GM21390 (cell line): ENCODE data around the gene CSNK2A1.
"Not testable (repeated sequence)": the region's sequence is repeated elsewhere in the genome, so short reads cannot be mapped to it uniquely, and the experiment has no call there.

Source experiments
- ATAC-seq: cut with Tn5 transposase; IDR thresholded peaks from one replicate; pipeline ENCODE4 v1.9.1; 2021; ENCODE audit not compliant: unreplicated experiment

CSNK2A1 gene

DNA sequence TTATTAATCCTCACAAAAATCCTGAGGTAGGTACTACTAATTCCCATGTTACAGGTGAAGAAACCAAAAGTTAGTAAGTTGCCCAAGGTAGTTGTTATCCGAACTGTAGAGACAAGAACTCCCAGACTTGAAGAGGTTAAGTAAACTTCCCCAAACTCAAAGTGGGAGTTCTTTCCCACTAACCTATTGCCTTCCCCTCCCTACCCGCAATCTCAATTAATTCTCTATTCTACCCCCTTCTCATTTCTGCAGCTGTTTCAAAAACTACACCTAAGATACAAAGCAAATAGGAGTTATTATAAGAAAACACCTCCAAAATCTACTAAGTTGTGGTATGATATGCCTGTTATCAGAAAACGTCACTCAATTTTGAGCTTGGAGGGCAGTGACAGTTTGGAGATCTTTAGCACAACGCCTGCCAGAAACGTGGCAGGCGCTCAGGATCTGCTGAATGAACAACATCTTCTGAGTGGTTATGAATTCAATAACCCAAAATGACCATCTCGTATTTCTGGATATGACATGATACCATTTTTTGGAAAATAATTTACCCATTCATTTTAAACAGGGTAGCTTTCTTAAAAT is 7.1 kb downstream of the CSNK2A1 start:
- ATAC-seq, result no peak

DNA sequence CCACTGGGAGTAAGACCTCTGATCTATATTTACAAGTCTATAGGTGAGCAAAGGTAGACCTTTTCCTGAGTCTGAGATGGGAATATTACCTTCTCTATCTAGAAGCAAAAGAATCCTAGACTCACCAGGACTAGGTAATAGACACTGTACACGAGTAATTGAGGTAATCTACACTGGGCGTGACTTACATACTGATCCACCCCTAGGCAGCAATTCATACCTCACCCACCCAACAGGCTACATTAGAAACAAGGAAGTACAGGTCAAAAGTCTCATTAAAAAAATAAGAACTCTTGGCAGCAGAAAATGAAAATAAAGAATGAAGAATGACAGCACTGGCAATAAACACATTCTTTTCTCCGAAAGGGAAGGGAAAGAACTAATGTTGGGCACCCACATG is 7.6 kb downstream of the CSNK2A1 start:
- no peak for ATAC-seq

DNA sequence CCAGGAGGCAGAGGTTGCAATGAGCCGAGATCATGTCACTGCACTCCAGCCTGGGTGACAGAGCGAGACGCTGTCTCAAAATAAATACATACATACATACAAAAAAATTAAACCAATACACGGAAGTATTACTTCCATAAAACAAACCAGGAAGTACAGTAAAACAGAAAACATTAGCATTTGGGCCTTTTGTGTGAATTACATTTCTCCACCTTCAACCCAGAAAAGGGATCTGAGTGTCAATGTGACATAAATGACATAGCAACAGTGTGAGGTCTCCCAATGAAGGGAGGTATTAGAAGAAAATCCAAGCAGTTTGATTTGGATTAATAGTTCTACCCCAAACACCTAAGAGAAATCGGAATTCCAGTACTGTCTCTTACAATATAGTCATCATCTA is 10.1 kb downstream of the CSNK2A1 start:
- no peak for ATAC-seq

DNA sequence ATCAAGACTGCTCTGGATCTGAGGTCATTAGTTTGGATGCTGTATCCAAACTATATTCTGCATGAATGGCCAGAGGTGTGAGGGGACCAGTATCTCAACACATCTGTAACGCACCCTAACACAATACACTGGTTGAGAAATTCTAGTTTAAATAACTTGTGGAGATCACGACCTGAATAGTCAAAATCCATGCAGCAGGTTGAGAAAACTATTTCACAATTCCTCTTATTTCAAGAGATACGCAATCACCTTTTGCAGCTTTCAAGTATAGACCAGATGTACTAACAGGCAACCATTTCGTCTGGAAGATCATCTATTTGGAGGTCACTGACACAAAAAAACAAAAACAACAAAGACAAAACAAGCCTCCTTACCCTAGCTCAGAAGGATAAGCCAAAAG is 11.1 kb downstream of the CSNK2A1 start:
- no peak for ATAC-seq

DNA sequence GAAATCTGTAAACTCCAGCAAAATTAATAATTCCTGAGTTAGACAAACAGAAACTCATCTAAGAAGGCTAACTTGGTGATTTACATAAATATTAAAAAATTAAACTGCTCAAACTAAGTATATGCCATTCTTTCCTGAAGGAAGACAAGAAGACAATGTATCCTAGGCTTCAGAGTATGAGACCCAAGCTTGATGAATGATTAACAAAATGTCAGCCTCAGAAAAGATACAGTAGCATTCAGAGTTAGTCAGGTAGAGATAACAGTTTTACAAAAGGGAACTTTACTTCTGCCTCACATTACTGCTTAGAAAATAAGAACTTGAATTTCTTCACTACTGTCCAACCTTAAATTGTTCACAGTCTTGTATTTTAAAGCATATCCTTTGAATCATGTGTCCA is 12.0 kb downstream of the CSNK2A1 start:
- no peak for ATAC-seq

DNA sequence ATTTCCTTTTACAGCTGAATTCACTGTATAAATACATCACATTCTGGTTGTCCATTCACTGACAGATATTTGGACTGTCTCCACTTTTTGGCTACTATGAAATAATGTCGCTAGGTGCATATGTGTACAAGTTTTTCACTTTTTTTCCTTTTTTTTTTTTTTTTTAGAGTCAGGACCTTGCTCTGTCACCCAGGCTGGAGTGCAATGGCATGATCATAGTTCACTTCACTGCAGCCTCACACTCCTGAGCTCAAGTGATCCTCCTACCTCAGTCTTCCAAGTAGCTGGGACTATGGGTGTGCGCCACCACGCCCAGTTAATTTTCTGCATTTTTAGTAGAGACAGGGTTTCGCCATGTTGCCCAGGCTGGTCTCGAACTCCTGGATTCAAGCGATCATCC is 13.3 kb downstream of the CSNK2A1 start:
- ATAC-seq, result no peak

DNA sequence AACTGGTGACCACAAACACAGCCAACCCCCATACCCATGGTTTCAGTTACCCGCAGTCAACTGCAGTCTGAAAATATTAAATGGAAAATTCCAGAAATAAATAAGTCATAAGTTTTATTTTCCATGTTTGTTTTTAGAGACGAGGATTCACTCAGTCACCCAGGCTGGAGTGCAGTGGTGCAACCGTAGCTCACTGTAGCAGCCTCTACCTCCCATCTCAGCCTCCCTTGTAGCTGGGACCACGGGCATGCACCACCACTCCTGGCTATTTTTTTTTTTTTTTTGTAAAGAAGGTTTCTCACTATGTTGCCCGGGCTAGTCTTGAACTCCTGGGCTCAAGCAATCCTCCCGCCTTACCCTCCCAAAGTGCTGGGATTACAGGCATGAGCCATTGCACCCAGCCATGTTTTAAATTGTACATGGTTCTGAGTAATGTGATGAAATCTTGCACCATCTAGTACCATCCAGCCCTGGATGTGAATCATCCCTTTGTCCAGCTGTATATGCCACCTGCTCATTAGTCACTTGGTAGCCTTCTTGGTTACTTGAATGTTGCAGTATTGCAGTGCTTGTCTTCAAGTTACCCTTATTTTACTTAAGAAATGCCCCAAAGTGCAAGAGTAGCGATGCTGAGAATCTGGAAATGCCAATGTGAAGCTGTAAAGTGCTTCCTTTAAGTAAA is 14.5 kb downstream of the CSNK2A1 start:
- ATAC-seq, result no peak

DNA sequence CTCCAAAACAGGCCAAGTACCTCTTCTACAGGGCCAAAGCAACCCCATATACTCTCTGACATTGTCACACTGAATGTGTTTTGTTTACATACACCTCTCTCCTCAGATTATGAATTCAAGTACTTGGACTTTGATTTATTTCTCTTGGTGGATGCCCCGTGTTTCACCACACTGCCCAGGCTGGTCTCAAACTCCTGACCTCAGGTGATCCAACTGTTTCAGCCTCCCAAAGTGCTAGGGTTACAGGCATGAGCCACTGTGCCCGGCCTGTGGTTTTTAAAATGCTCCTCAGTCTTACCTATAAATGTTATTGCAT is 16.1 kb downstream of the CSNK2A1 start:
- ATAC-seq, result no peak

DNA sequence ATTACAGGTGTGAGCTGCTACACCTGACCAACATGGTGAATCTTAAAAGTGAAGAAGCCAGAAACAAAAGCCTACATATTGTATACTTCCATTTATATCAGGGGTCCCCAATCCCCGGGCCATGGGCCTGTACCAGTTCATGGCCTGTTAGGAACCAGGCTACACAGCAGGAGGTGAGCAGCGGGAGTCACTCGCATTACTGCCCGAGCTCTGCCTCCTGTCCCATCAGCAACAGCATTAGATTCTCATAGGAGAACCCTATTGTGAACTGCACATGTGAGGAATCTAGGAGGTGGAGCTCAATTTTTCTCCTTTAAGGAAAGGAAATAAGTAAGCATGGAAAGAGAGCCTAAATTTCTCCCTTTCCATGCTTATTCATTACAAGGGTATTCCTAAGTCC is 21.7 kb downstream of the CSNK2A1 start:
- no peak for ATAC-seq

DNA sequence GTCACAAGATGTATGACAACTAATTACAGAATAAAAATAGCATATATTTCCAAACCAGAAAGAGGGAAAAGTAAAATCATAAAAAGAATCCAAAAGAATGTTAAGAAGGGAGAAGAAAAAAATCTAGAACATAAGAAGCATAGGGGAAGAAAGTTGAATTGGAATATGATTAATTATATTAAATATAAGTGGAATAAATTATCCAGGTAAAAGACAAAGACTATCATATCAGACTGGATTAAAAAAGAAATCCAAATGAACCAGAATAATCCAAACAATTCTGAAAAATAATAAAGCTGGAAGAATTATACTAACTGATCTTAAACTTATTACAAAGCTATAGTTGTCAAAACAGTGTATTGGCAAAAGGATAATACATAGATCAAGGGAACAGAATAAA is 23.6 kb downstream of the CSNK2A1 start:
- no peak for ATAC-seq

DNA sequence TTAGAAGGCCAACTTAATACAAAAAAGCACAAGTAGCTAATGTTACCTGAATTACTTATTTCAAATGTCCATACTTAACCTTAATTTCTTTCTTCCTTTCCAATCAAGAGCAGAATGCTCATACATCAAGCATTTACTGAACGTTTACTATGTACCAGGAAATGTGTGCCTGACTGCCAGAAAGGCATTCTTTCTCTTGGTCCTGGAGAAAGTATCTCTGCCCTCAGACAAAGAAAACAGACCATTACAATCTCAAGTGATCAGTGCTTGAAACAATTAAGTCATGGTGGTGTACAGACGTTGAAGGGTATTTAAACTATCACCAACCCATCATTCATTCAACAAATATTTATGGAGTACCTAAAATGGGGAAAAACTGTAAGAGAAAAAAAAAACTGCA is 26.4 kb downstream of the CSNK2A1 start:
- ATAC-seq, result no peak

DNA sequence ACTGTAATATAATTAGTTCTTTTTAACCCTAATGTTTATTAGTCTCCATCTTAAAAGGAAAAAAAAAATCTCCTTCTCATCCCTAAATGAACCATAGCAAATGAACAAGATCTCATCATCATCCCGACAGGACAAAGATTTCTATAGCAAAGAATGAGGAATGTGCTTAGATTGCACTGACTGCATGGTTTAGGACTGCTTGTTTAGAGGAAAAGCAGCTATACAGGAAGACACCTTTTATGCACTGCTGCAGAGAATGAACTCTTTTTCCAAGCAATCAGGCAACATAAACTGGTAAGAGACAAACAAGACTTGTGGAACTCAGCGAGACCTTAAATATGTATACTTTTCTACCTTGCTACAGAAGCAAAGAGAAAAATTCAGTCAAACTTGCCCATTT is 26.8 kb downstream of the CSNK2A1 start:
- no peak for ATAC-seq

DNA sequence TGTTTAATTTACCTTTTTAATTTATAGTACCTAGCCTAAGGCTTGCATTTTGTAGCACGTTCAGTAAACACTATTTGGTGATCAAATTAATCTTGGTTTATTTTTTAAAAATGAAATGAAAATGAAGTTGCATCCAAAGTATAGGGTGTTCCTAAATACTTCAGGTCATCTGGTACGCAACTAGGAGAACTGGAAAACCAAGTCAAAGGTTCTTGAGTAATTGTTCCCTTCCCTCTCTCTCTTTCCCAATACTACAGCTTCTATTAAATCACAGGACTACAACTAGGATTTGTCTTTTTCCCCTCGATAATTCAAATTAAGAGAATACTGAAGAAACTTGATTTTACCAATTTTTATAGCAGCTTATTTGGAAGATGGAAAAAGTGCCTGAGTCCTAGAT is 27.9 kb downstream of the CSNK2A1 start:
- no peak for ATAC-seq

DNA sequence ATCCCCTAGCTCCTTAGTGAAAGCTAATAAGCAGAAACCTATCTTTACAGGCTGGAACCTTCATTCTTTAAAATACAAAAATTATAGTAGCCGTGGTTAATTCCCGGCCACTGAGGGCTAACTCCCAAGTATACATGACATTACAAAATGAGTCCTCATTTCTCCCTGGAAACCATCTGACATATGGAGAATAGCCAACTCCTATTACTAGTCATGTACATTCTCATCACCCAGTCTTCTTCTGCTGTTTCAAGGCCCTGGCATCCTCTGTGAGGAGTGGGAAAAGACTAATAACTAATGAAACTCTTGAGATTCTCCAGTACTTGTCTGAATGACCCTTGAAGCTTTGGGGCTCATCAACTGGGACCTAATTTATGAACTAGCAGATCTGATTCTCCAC is 30.2 kb downstream of the CSNK2A1 start:
- no peak for ATAC-seq

DNA sequence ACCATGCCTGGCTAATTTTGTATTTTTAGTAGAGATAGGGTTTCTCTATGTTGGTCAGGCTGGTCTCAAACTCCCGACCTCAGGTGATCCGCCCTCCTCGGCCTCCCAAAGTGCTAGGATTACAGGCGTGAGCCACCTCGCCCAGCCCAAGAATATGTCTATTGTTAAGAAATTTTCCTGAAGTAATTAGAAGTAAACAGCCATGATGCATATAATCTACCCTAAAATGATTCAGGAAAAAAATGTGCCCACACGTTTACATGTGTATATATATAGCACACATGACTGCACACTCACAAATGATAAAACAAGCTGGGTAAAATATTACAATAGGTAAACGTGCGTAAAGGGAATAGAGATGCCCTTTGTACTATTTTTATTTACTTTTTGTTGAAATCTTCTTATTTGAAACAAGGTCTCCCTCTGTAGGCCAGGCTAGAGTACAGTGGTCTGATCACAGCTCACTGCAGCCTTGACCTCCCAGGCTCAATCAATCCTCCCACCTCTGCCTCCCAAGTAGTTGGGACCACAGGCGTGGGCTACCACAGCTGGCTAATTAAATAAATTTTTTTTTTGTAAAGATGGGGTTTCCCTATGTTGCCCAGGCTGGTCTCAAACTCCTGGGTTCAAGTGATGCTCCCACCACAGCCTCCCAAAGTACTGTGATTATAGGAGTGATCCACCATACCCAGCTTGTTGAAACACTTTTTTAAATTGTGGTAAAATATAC is 33.1 kb downstream of the CSNK2A1 start:
- not testable (repeated sequence) for ATAC-seq

DNA sequence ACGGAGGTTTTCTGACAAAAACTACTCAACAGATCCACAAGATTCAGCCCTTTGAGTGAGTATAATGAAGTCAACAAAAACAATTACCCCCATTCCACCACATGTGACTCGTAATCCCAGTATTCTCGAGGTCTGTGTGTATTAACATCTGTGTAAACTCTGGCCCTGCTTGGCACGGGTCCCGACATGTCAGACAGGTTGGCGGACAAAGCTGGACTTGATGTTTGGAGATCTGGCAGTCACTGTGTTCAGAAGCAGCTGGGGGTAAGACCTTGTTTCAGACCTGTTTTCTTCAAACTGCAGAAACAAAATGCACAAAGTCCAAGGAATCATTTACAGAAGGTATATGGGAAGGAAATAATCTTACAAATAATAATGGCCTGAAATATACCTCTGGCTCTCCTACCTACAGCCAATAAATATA is 35.2 kb downstream of the CSNK2A1 start:
- not testable (repeated sequence) for ATAC-seq

DNA sequence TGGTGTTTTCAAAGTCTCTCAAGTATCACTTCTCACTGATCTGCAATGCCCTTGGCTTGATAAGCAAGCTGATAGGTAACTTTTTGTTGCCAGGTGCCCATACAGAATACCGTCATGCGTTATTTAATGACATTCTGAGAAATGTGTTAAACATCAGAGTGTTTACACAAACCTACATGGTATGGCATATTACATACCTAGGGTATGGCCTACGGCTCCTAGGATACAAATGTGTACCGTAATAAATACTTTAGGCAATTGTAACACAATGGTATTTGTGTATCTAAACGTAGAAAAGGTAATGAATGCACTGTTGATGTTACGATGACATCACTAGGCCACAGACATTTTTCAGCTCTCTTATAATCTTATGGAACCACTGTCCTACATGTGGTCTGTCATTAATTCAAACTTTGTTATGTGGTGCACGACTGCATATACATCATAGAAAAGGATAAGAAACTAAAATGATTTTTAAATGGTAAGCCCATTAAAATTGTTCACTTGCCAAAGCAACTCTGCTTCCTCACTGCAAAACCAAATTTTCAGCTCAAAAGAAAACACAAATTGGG is 35.7 kb downstream of the CSNK2A1 start:
- ATAC-seq, result no peak

DNA sequence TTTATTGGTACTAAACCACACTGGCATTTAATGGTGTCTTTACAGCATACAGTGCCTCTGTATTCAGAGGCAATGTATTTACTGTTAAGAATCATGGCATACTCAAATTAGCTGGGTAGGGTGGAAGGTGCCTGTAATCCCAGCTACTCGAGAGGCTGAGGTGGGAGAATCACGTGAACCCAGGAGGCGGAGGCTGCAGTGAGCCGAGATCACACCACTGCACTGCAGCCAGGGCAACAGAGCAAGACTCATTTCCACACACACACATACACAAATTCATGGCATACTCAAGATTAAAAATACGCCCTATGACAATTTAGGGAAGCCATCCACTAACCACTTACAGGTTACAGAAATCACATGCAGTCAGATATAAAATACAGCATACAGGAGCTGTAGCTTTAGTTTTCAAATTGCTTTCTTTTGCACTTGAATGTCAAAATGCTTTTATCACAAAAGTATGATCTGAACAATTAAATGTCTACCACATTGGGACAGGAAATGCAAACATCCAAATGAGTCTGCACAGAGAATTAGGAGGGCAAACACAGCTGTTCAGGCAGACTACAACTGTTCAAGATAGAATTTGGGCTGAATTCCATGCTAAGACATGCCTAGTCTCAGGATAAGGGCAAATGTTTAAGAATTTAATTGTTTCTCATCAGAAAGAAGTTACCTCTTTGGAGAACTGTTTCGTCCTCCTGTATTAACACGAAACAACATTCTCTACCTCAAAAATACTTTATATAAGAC is 36.4 kb downstream of the CSNK2A1 start:
- no peak for ATAC-seq

DNA sequence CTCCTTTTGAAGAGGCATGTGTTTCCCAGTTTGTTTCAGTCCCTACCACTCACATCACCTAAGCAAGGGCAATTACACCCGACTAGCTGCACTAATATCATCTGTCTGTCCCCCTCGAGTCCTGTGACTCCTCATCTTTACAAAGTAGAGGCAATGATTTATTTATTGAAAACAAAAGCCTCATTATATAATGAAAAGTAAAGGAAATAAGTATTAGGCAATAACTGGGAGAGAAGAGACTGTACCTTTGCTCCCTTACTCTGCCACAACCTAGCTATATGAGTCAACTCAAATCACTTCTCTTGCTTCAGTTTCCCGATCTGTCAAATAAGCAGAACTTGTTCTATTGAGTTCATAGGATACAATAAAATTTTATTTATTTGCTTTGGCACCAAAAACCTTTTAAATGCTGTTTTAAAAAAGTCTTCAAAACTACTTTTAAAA is 38.9 kb downstream of the CSNK2A1 start:
- ATAC-seq, result no peak

DNA sequence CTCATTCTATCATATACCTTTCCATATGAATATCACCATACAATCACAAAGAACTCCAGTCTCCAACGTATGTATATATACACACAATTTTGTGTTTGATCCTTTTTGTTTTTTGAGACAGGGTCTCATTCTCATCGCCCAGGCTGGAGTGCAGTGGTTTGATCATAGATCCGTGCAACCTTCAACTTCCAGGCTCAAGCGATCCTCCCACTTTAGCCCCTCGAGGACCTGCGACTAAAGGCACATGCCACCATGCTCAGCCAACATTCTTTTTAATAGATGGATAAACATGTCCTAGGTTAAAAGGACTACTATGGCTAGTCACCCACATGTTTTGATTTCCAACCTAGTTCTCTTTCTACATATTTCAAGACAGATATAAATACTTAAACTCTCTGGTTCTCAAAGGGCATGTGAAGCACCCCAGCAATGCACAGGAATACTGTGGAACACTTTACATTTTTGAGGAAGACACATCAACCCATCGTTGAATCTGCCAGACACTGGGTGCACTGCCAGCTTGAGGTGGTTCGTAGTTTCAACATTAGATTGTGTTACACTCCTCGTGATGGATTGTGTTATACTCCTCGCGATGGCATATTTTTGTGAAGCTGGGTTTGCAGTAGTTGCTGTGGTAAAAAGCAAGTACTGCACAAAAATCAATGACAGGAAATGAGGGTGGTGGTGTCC is 40.4 kb downstream of the CSNK2A1 start:
- no peak for ATAC-seq

DNA sequence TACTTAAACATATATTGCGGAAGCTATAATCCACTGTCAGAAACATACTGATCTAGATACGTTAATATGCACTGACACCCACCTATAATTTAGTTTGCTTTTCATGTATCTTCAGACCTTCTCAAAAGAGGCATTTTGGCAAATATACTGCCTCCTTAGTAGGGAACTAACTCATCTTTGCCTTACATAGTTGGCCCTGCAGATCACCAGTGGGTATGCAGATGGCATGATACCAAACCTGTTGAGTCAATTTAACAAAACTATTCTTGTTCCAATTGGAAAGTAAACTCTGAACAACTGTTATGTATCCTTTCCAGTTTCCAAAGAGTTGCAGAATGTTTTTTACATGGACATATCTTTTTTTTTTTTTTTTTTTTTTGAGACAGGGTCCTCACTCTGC is 45.6 kb downstream of the CSNK2A1 start:
- no peak for ATAC-seq
